Kidney epithelial cell (primary cell): Measurements from ENCODE around the gene IL1RN. TPM values are rescaled to one million over a fixed set of nuclear protein-coding genes. Genes with fewer than 3 reads are reported as not detected.

Experiments
- DNase-seq: peaks from one replicate; pipeline ENCODE4 v3.0.0-alpha.2; 2010; ENCODE audit warnings: low read depth
- H3K27me3 ChIP-seq: 2 replicates; pipeline ENCODE4 v1.6.0; 2011; ENCODE audit warnings: low read length; ENCODE audit not compliant: control insufficient read depth, insufficient read depth
- H3K36me3 ChIP-seq: 2 replicates; pipeline ENCODE4 v1.5.1; 2011; ENCODE audit warnings: low read length; ENCODE audit not compliant: control insufficient read depth, insufficient read depth
- H3K4me3 ChIP-seq: 2 replicates; pipeline ENCODE4 v1.5.1; 2011; ENCODE audit warnings: low read depth, mild to moderate bottlenecking, control low read depth, low read length
- CTCF ChIP-seq: IDR thresholded peaks from 2 replicates; pipeline ENCODE4 v1.5.1; 2011; ENCODE audit warnings: mild to moderate bottlenecking, moderate library complexity, low read length, control low read depth, inconsistent platforms; ENCODE audit not compliant: insufficient read depth, poor library complexity, severe bottlenecking
- total RNA-seq: library from RNA; depleted of rRNA; stranded (reverse); fragments of >200 nt; gene quantifications from 2 replicates; pipeline ENCODE4 v1.2.3, GENCODE V29; 2015

The IL1RN gene
- total RNA-seq, 1 donor from 2014 or later: 11.3 TPM

DNA sequence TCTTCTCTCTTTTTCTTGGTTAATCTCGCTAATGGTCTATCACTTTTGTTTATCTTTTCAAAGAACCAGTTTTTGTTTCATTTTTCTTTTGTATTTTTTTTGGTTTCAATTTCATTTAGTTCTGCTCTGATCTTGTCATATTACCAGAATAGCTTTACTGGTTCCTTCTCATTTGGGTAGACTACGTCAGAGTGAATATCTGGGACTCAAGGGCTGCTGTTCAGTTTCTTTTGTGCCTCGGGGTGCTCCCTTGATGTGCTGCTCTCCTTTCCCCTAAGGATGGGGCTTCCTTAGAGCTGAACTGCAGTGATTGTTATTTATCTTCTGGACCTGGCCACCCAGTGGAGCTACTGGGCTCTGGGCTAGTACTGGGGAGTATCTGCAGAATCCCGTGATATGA, 29.4 kb upstream of the IL1RN start:
- Histone ChIP-seq H3K27me3 (no peaks in the 10 kb centered on the region), H3K36me3 (no peaks in the 10 kb centered on the region), H3K4me3 (no peak overlapping the region)
- no peak for TF ChIP-seq CTCF
- DNase-seq: no peak

DNA sequence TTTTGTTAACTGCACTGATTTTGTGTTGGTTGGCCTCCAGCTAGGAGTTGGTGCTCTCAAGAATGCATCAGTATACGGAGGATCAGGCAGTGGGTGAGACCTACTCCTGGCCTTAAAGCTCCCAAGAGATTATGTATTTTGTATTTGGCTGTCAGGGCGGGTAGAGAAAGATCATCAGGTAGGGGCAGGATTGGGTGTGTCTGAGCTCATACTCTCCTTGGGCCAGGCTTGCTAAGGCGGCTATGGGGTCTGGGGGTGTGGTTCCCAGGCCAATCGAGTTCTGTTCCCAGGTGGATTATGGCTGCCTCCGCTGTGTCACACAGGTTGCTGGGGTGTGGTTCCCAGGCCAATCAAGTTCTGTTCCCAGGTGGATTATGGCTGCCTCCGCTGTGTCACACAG, 28.9 kb upstream of the IL1RN start:
- Histone ChIP-seq H3K36me3 (no peaks in the 10 kb centered on the region), H3K27me3 (no peaks in the 10 kb centered on the region), H3K4me3 (no peak overlapping the region)
- no peak for DNase-seq
- no peak for TF ChIP-seq CTCF

- H3K4me3 ChIP-seq: no peak overlapping the region
- no peak for TF ChIP-seq CTCF
- no peaks in the 10 kb centered on the region for H3K27me3 ChIP-seq
- H3K36me3 ChIP-seq: no peaks in the 10 kb centered on the region
- no peak for DNase-seq
Measured at GRCh38 chr2:113102133-113102532, 25.3 kb upstream of the IL1RN start.

DNA sequence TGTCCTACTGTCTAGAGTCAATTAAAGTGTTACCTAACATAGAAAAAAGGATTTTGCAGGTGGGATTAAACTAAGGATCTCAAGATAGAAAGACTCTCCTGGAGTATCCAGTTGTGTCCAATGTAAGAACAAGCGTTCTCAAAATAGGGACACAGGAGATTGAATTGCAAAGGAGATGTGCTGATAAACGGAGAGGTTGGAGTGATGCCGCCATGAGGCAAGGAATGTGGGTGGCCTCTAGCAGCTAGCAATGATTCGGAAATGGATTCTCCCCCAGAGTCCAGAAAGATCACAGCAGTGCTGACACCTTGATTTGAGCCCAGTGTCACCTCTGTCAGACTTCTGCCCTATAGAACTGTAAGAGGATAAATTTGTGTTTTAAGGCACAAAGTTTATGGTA, 24.1 kb upstream of the IL1RN start:
- no peaks in the 10 kb centered on the region for H3K36me3 ChIP-seq
- no peaks in the 10 kb centered on the region for H3K27me3 ChIP-seq
- DNase-seq: no peak
- TF ChIP-seq CTCF: no peak
- H3K4me3 ChIP-seq: no peak overlapping the region

DNA sequence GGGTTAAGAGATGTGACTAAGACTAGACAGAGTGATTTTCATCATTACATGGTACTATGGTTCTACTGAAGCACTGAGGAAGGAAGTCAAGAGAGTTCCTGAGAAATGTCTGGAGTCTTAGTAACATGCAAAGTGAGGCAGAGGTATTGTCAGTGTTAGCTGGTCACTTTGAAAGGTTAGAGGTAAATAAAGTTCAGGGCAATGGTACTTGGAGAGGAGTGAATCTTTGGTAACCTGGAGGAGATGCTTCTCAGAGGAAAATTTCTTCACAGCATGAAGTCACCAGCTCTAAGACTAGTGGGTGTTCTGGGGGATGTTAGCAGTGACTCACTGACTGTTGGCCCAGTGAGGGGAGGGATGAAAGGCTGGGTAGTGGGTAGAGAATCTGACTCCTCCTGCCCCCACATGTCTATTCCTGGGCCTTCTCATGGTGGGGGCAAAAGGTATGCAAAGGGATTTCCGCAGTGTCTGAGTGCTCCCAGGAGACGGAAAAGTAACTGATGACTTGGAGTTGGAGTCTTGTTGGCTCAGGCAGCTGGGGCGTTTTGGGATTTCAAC, 23.3 kb upstream of the IL1RN start:
- DNase-seq: no peak
- H3K27me3 ChIP-seq: no peaks in the 10 kb centered on the region
- no peak overlapping the region for H3K4me3 ChIP-seq
- no peaks in the 10 kb centered on the region for H3K36me3 ChIP-seq
- no peak for TF ChIP-seq CTCF

GRCh38 chr2:113105047-113105785, 22.2 kb upstream of the IL1RN start:
- no peak for DNase-seq

More at GRCh38 chr2:113105047-113105785, 22.2 kb upstream of the IL1RN start:
- no peaks in the 10 kb centered on the region for H3K36me3 ChIP-seq
- no peak for TF ChIP-seq CTCF
- no peaks in the 10 kb centered on the region for H3K27me3 ChIP-seq
- H3K4me3 ChIP-seq: no peak overlapping the region
